HepG2 (cell line): ENCODE results near the gene CLEC16A. TPM values are rescaled to one million over a fixed set of nuclear protein-coding genes. Genes with fewer than 3 reads are reported as not detected.

Experiments
- FOXA1 ChIP-seq, 2 experiments: fragments of 450-650 bp in 1 of 2; sonication (generic) in 1 of 2; formaldehyde crosslinking in 1 of 2; IDR thresholded peaks; 2 replicates each; pipeline versions ENCODE4 v1.4.0 to v1.6.1; 2016 to 2020; ENCODE audit warnings: missing genetic modification reagents in 1 of 2
- HNRNPK ChIP-seq: fragments of 200-400 bp; formaldehyde crosslinking; IDR thresholded peaks from 2 replicates; pipeline ENCODE4 v1.6.1; 2018; ENCODE audit warnings: low read length, low read depth, moderate library complexity, mild to moderate bottlenecking; ENCODE audit not compliant: poor library complexity, severe bottlenecking
- NFIC ChIP-seq: IDR thresholded peaks from 2 replicates; pipeline ENCODE4 v1.6.1; 2012; ENCODE audit warnings: mild to moderate bottlenecking, low read length, inconsistent platforms
- REXO4 ChIP-seq: sonication (generic); formaldehyde crosslinking; IDR thresholded peaks from 2 replicates; pipeline ENCODE4 v1.8.0; 2022; ENCODE audit warnings: missing genetic modification reagents, mild to moderate bottlenecking, borderline replicate concordance
- SP4 ChIP-seq: sonication (generic); formaldehyde crosslinking; IDR thresholded peaks from 2 replicates; pipeline ENCODE4 v1.8.1; 2023; ENCODE audit warnings: mild to moderate bottlenecking, missing genetic modification reagents
- SRY ChIP-seq: sonication (generic); formaldehyde crosslinking; IDR thresholded peaks from 2 replicates; pipeline ENCODE4 v1.8.0; 2022; ENCODE audit warnings: mild to moderate bottlenecking, missing genetic modification reagents
- ZBTB4 ChIP-seq: sonication (generic); formaldehyde crosslinking; IDR thresholded peaks from 2 replicates; pipeline ENCODE4 v1.4.0; 2020; ENCODE audit warnings: missing genetic modification reagents, mild to moderate bottlenecking, borderline replicate concordance
- ZBTB44 ChIP-seq: sonication (generic); formaldehyde crosslinking; IDR thresholded peaks from 2 replicates; pipeline ENCODE4 v1.4.0; 2020; ENCODE audit warnings: missing genetic modification reagents
- ZNF12 ChIP-seq: sonication (generic); formaldehyde crosslinking; IDR thresholded peaks from 2 replicates; pipeline ENCODE4 v1.5.0; 2020; ENCODE audit warnings: missing genetic modification reagents
- polyA plus RNA-seq, 8 experiments: library from polyadenylated mRNA; depleted of rRNA in 3 of 8; stranded (reverse) in 7 of 8; unstranded in 1 of 8; fragments of >200 nt; fragmentation: Illumina TruSeq in 4 of 8; extraction: Trizol in 4 of 8; gene quantifications; 2 replicates each; pipeline versions ENCODE4 v1.2.1 to v1.2.3, GENCODE V29; 2011 to 2016; ENCODE audit warnings: low read depth in 4 of 8, missing spikeins in 1 of 8, mixed read lengths in 1 of 8; ENCODE audit not compliant: insufficient read depth in 1 of 8
- total RNA-seq, 5 experiments: library from RNA; depleted of rRNA; stranded (reverse); fragments of >200 nt; fragmentation: Illumina TruSeq; extraction: Trizol; gene quantifications; 2 replicates each; pipeline ENCODE4 v1.2.3, GENCODE V29; 2016; ENCODE audit warnings: low read depth in 1 of 5

CLEC16A gene
- total and polyA plus RNA-seq, 2 of the 13 experiments (the other 11 are each of a cell fraction or from before 2014, with no cell fraction given), result 8.5 to 10.3 TPM

GRCh38 chr16:11139326-11140097 is 195.1 kb downstream of the CLEC16A start (continued):
- TF ChIP-seq ZBTB4 (no peak), REXO4 (no peak), NFIC (peak; percentile 86), ZNF12 (CRISPR knock-in tag) (peak; percentile 85), FOXA1 (IDR thresholded peaks at IDR 0.05) (peak; percentile 87), FOXA1 (CRISPR knock-in tag; IDR thresholded peaks at IDR 0.05) (peak; percentile 98), HNRNPK (no peak), SP4 (CRISPR knock-in tag) (no peak), ZBTB44 (no peak), SRY (CRISPR knock-in tag) (no peak)
